KOPT-K1 (cell line): ENCODE results near the gene KCNH1.

Source experiments
- H3K27ac ChIP-seq: fragments of 200-600 bp; sonication (generic); 2 replicates; pipeline ENCODE4 v1.5.1; 2016; ENCODE audit warnings: antibody characterized with exemption, mild to moderate bottlenecking, low read depth, low read length; ENCODE audit not compliant: poor library complexity, severe bottlenecking
- H3K36me3 ChIP-seq: fragments of 200-600 bp; sonication (generic); 2 replicates; pipeline ENCODE4 v1.5.1; 2017; ENCODE audit warnings: antibody characterized with exemption, mild to moderate bottlenecking, low read length, moderate library complexity; ENCODE audit not compliant: insufficient read depth
- H3K9me3 ChIP-seq: fragments of 200-600 bp; sonication (generic); 2 replicates; pipeline ENCODE4 v1.5.1; 2017; ENCODE audit warnings: antibody characterized with exemption, low read length, mild to moderate bottlenecking; ENCODE audit not compliant: insufficient read depth, poor library complexity, severe bottlenecking

KCNH1 gene

GRCh38 chr1:210775289-210775688, 358.7 kb downstream of the KCNH1 start:
- no peak overlapping the region for H3K27ac ChIP-seq
- H3K9me3 ChIP-seq, result no peaks in the 10 kb centered on the region
- H3K36me3 ChIP-seq, result no peaks in the 10 kb centered on the region

GRCh38 chr1:210773450-210773849, 360.5 kb downstream of the KCNH1 start:
- no peaks in the 10 kb centered on the region for H3K9me3 ChIP-seq
- no peak overlapping the region for H3K27ac ChIP-seq

GRCh38 chr1:210771131-210771530, 362.8 kb downstream of the KCNH1 start:
- H3K27ac ChIP-seq, result no peak overlapping the region
- H3K36me3 ChIP-seq, result no peaks in the 10 kb centered on the region

More at GRCh38 chr1:210773450-210773849, 360.5 kb downstream of the KCNH1 start:
- no peaks in the 10 kb centered on the region for H3K36me3 ChIP-seq

GRCh38 chr1:210770396-210770984, 363.5 kb downstream of the KCNH1 start:
- H3K9me3 ChIP-seq, result no peaks in the 10 kb centered on the region
- H3K27ac ChIP-seq, result no peak overlapping the region
- H3K36me3 ChIP-seq, result no peaks in the 10 kb centered on the region

More at GRCh38 chr1:210771131-210771530, 362.8 kb downstream of the KCNH1 start:
- no peaks in the 10 kb centered on the region for H3K9me3 ChIP-seq

GRCh38 chr1:210769473-210769872, 364.5 kb downstream of the KCNH1 start:
- no peaks in the 10 kb centered on the region for H3K9me3 ChIP-seq
- no peaks in the 10 kb centered on the region for H3K36me3 ChIP-seq
- no peak overlapping the region for H3K27ac ChIP-seq

GRCh38 chr1:210764536-210764935, 369.4 kb downstream of the KCNH1 start:
- H3K36me3 ChIP-seq, result no peaks in the 10 kb centered on the region
- no peak overlapping the region for H3K27ac ChIP-seq
- H3K9me3 ChIP-seq, result peaks cover 7% of the 10 kb centered on the region

GRCh38 chr1:210758761-210759160, 375.2 kb downstream of the KCNH1 start:
- peaks cover 7% of the 10 kb centered on the region for H3K9me3 ChIP-seq
- no peaks in the 10 kb centered on the region for H3K36me3 ChIP-seq
- no peak overlapping the region for H3K27ac ChIP-seq

- Histone ChIP-seq H3K27ac (no peak overlapping the region), H3K36me3 (no peaks in the 10 kb centered on the region), H3K9me3 (peaks cover 7% of the 10 kb centered on the region)
Measured at GRCh38 chr1:210758261-210758660, 375.7 kb downstream of the KCNH1 start.

GRCh38 chr1:210757677-210758076, 376.3 kb downstream of the KCNH1 start:
- peaks cover 7% of the 10 kb centered on the region for H3K9me3 ChIP-seq
- H3K36me3 ChIP-seq, result no peaks in the 10 kb centered on the region
- H3K27ac ChIP-seq, result no peak overlapping the region

GRCh38 chr1:210755991-210756659, 377.8 kb downstream of the KCNH1 start:
- Histone ChIP-seq H3K36me3 (no peaks in the 10 kb centered on the region), H3K9me3 (peaks cover 7% of the 10 kb centered on the region)

GRCh38 chr1:210754878-210755665, 378.9 kb downstream of the KCNH1 start:
- H3K27ac ChIP-seq, result no peak overlapping the region
- H3K36me3 ChIP-seq, result no peaks in the 10 kb centered on the region
- H3K9me3 ChIP-seq, result peaks cover 5% of the 10 kb centered on the region

More at GRCh38 chr1:210755991-210756659, 377.8 kb downstream of the KCNH1 start:
- H3K27ac ChIP-seq, result no peak overlapping the region

- H3K27ac ChIP-seq, result no peak overlapping the region
- H3K9me3 ChIP-seq, result no peaks in the 10 kb centered on the region
- H3K36me3 ChIP-seq, result no peaks in the 10 kb centered on the region
Measured at GRCh38 chr1:210751911-210752310, 382.0 kb downstream of the KCNH1 start.

GRCh38 chr1:210750468-210750867, 383.5 kb downstream of the KCNH1 start:
- no peaks in the 10 kb centered on the region for H3K36me3 ChIP-seq
- no peak overlapping the region for H3K27ac ChIP-seq

GRCh38 chr1:210748796-210749195, 385.2 kb downstream of the KCNH1 start:
- Histone ChIP-seq H3K9me3 (no peaks in the 10 kb centered on the region), H3K27ac (no peak overlapping the region), H3K36me3 (no peaks in the 10 kb centered on the region)

More at GRCh38 chr1:210750468-210750867, 383.5 kb downstream of the KCNH1 start:
- H3K9me3 ChIP-seq, result no peaks in the 10 kb centered on the region

GRCh38 chr1:210747890-210748289, 386.1 kb downstream of the KCNH1 start:
- Histone ChIP-seq H3K9me3 (no peaks in the 10 kb centered on the region), H3K36me3 (no peaks in the 10 kb centered on the region), H3K27ac (no peak overlapping the region)
